Hematopoietic multipotent progenitor cell (in vitro differentiated cells): ENCODE results near the gene FAS. TPM values are rescaled to one million over a fixed set of nuclear protein-coding genes. Genes with fewer than 3 reads are reported as not detected.

Experiments
- DNase-seq, 3 donors: peaks; one replicate each; pipeline ENCODE4 v3.0.0-alpha.2; 2011 to 2015; ENCODE audit warnings: low read depth in 2 of 3, low spot score in 2 of 3
- total RNA-seq: library from RNA; depleted of rRNA; stranded (reverse); fragments of >200 nt; gene quantifications from one replicate; pipeline ENCODE4 v1.2.3, GENCODE V29; 2012

Gene FAS
- 5.7 TPM for total RNA-seq

DNA sequence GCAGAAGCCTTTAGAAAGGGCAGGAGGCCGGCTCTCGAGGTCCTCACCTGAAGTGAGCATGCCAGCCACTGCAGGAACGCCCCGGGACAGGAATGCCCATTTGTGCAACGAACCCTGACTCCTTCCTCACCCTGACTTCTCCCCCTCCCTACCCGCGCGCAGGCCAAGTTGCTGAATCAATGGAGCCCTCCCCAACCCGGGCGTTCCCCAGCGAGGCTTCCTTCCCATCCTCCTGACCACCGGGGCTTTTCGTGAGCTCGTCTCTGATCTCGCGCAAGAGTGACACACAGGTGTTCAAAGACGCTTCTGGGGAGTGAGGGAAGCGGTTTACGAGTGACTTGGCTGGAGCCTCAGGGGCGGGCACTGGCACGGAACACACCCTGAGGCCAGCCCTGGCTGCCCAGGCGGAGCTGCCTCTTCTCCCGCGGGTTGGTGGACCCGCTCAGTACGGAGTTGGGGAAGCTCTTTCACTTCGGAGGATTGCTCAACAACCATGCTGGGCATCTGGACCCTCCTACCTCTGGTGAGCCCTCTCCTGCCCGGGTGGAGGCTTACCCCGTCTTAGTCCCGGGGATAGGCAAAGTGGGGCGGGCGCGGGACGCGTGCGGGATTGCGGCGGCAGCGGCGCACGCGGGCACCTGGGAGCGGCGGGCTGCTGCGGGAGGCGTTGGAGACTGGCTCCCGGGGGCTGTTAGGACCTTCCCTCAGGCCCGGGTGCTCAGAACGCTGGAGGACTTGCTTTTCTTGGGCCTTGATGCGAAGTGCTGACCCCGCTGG, at the start of gene FAS:
FAS (plus strand) TSS at position 415 of the 777 bp plus-strand sequence; CDS start at position 494, 79 bp downstream.
- DNase-seq = peak; percentile 60 to 69 (median 67)

DNA sequence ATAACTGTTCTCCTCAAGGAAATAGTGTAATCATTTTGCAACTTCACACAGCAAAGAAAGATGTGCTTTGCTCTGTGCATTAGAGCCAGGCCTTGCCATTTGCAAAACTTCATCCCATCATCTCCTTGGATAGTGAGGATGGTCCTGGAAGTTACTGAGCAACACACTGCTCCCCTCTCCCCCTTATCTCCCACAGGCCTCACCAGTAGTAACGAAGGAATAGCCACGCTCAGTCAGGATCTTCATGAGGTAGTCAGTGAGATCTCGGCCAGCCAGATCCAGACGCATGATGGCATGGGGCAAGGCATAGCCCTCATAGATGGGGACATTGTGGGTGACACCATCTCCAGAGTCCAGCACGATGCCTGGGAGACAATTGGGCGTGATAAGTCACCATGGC, 49.6 kb upstream of the FAS start:
- DNase-seq = no peak

DNA sequence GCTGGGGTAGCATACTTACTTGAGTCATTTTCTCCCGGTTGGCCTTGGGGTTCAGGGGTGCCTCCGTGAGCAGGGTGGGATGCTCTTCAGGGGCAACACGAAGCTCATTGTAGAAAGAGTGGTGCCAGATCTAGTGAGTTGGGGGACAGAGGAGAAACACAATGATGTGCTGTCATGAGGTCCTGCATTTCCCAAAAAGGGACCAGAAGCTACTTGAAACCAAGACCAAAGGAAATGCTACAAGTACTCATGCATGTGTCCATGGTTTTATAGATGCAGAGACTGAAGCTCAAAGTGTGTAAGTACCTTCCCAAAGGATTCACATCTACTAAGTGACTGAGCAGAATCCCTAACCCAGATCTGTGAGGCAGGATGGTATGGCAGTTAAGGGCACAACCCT, 46.8 kb upstream of the FAS start:
- DNase-seq = no peak

DNA sequence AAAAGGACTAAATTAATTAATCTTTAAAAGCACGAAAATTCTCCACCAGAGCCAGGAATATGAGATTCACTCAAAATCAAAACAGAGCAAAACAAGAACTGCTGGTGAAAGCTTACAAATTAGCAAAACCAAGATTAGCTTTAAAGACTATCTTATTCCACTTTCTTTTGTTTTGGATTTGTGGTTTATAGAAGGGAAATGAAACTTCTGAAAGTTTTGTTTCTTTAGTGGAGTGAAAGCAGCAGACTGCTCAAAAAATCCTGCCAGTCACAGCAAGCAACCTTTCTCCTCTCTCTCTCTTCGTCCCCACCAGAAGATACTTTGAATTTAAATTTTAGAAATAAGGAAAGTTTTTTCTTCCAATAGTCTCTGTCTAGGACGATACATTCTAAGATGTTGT, 45.8 kb upstream of the FAS start:
- DNase-seq = peak in 1 of 3 donors; percentile 3

DNA sequence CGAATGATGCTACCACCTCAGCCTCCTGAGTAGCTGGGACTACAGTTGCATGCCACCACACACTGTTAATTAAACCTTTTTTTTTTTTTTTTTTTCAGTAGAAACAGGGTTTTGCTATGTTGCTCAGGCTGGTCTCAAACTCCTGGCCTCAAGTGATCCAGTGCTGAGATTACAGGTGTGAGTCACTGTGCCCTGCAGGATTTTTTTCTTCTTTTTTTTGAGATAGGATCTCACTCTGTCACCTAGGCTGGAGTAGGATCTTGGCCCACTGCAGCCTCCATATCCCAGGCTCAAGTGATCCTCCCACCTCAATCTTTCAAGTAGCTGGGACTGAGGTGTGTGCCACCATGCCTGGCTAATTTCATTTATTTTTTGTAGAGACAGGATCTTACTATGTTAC, 44.4 kb upstream of the FAS start:
- no peak for DNase-seq

DNA sequence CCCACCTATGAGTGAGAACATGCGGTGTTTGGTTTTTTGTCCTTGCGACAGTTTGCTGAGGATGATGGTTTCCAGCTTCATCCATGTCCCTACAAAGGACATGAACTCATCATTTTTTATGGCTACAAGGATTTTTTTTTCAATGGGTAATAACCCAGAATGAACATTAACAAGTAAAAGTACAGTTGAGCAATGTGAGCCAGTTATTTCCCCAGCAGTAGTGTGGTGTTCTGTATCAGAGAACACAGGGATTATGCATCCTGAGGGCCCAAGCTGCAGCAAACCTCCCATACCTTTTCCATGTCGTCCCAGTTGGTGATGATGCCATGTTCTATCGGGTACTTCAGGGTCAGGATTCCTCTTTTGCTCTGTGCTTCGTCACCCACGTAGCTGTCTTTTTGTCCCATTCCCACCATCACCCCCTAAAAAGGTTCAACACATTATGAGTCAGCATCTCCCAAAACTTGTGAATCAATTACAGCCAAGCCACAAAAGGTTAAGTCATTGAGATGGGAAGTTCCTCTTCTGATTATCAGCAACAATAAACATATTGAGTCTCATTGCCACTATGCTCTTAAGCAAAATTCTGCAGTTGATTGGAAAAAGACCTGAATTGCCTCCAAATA, 43.5 kb upstream of the FAS start:
- DNase-seq = no peak

DNA sequence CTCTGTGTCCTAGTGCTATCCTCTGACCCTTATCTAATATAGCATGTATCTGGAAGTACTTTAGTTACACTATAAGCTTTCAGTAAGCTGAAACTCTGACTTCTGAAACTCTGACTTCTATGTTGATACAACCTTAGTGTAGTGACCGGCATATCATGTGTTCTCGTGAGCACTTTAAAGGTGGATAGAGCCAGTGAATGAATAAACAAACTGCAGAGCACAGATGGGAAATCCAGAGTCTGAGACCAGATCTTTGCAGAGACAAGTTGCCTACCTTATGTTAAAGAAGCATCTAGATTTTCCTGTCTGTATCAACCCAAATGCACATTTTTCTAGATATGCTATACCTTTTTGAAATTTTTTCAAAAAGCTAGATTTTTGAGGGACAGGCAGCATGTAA, 41.5 kb upstream of the FAS start:
- DNase-seq = no peak

DNA sequence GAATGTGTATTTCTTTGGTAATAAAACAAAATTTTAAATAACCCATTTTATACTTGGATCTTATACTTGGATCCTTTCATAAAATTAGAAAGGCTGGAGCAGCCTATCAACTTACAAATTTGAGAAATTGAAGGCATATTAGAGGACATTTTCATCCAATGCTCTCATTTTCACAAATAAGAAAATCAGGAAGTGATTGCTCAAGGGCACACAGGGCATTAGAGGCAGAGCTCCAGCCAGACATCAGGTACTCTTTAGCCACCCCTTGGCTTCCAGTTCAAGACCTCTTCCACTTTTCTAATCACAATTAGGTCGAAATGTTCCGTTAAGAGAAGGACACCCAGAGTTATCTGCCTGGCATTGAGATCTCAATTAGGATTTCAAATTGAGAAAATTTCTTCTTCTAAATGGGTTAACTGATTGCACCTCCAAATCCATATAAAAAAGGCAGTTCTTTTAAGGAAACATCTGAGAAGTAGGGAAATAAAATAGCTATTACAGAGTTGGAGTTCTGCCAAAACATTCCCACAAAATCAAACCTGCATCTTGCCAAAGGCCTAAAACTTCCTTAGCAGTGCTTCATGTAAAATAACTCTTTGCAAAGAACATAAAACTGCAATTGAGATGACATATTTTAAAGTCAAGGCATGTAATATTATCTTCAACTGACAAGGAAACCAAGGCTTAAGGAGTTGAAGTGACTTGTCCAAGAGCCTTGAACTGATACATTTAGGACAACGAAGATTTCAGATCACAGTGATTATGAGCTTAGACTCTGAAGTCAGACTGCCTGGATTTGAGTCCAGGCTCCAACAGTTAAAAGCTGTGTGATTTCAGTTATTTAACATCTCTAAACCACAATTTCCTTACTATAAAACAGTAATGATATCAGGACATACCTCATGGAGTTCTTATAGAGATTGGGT, 40.4 kb upstream of the FAS start:
- DNase-seq = no peak

DNA sequence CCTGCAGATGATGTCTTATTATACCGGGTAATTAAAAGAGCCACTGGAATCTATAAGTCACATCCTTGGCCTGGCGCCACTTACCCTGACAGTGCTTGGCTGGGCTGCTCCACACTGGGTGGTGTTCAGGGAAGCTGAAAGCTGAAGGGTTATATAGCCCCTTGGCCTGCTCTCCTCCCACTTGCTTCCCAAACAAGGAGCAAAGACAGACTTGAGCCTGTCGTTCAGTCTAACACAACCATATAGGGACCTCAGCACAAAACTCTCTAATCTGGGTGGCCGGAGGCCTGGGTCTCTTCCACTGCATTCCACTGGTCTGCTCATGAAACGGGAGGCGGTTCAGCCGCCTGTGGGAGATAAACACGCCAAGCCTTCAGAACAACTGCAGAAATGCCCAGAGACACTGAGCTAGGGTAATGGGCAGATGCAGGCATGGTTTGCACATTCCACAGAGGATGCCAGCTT, 37.9 kb upstream of the FAS start, which contains the start of gene ACTA2:
ACTA2 (minus strand) TSS at position 127 of the 465 bp plus-strand sequence. CDS start 3,843 bp downstream, outside the sequence.
- DNase-seq = no peak

DNA sequence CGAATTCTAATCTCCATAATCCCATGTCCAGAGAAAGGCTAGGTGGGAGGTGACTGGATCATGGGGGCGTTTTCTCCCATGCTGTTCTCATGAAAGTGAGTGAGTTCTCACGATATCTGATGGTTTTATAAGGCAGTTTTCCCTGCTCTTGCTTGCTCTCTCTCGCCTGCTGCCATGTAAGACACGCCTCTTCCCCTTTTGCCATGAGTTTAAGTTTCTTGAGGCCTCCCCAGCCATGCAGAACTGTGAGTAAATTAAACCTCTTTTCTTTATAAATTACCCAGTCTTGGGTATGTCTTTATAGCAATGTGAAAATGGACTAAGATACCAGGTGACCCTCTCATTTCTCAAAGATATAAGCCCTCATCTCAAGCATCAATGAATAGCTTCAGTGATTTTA, 36.9 kb upstream of the FAS start:
- peak in 1 of 3 donors; percentile 25 for DNase-seq

DNA sequence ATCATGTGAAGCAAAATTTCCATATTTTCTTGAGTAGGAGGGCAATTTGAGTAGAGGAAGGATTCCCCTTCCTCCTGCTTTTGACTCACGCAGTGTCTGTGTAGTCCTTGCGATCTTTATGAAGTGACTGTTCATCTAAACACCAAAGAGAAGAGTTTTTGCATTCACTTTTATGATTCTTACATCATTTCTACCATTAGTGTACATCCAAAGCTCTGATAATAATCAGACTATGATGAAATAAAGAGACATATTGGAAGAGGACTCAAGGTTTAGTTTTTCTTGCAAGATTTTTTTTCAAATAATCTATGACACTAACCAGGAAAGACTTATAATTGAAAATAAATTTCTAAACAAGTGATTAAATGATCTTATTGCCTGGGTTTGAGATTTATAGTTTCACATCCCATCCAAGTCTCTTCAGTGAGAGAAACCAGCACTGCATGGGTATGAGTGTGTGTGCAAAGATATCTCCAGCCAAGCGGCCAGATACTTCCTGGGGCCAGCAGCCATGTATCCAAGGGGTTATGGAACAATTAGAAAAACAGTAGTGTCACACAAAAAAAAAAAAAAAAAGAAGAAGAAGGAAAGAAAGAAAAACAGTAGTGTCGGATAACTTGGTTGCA, 36.0 kb upstream of the FAS start:
- DNase-seq = no peak

DNA sequence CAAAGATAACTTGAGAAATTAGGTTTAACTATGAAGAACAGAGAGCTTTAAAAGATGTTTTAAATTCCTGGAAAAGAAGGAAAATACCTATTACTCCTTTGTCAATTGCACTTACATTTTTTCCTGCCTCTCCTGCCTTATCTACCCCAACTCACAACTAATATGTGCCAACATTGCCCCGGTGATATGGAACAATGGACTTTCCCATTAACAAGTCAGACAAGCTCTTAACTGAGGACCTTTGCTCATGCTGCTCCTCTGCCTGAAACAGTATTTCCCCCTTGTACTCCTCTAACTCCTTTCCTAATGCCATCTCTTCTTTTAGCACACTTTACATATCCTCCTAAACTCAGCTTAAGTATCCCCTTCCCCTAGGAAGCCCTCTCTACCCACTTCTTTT, 33.2 kb upstream of the FAS start:
- DNase-seq = no peak

DNA sequence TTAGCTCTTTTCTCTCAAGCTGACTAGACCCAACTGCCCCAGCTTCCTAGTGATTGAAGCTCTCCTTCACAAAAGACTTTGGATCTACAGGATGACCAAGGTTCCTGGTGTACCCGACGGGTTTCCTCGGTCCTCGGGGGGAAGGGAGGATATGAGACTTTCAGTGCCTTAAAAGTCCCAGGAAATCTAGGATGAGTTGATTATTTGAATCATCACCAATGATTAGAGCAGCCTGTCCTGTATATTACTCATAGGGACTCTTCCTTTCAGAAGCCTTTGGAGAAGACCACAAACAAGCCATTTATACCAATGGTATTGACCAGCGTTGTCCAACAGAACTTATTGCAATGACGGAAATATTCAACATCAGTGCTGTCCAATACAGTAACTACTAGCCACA, 31.9 kb upstream of the FAS start:
- no peak for DNase-seq

DNA sequence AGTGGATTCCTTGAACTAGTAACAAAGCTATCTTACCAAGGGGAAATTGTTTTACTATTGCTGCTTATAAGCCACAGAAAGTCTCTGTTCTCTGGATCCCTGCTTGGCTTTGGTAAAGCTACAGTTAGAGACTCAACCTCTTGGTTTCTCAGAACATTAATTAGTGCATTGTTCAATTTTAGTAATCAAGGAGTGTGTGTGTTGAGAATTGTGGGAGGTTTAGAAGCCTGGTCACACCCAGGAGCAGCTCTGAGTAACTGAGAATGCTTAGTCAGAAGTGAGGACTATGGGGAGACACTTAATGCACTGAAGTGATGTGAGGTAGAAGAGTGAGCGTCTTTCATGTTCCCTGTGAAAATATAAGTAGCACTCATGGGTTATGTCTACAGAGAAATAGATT, 29.8 kb upstream of the FAS start:
- no peak for DNase-seq

DNA sequence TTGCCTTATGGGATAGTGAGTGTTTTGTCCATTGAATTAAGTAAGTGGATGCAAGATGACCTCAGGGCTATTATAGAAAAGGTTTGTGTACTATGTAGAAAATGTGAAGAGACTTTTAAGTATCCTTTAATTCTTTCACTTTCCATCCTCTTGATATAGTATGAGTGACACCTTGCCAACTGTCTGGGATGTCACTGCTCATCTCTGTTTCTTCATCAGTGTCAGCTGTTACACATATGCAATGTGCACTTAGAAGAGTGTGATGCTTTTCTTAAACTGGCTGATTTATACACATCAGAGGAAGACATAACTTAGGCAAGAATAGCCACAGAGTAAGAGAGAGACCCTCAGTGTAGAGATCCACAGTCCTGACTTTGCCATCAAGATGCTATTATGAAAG, 29.3 kb upstream of the FAS start:
- no peak for DNase-seq

DNA sequence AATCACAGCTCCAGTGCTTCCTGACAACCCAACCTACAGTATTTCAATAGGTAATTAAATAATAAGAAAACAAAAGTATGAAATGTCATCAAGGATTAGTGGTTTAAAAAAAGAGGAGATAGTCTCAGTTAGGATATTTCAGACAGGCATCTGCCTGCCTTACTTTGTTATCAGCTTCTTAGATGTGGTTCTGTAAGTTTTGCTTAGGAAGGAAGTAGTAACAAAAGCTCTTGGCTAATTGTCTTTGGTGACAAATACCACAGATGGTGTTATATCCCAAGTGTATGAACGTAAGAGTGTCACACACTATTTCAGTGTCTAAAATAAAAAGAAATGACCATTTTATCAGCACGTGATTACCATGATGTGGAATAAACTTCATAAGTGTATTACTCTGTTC, 28.3 kb upstream of the FAS start:
- no peak for DNase-seq

DNA sequence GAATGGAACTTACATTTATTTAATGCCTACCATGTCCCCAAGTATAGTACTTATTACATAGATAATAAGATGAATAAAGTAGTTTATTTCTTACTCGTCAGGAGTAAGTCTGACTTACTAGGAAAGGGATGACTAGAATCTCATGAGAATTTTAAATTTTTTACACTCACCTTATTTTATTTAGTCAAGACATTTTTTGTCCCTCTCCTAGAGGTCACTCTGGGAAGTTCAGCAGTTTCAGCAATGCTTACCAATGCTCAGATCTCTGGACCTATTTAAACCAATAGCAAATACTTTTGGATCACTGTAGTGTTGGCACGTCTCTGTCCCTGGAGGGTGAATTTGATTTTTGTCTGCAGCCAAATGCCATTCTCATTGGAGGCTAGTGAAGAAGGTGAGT, 27.3 kb upstream of the FAS start:
- no peak for DNase-seq

DNA sequence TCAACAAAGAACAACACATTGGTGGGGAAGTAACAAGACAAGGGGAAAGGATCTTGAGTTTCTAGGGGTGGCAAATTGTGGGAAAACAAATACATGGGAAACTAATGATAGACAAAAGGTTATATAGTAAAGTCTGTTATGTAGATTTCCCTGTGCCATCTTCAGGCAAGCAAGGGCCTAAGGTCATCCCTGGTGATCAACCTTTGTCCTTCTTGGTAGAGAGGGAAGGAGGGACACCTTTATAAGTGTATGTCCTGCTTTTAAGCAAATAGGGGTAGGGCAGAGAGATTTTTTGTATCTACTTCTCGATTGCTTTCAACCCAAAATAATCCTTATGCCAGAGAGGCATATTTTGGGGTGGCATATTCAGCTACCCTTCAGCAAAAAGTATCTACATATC, 26.2 kb upstream of the FAS start:
- DNase-seq = no peak

DNA sequence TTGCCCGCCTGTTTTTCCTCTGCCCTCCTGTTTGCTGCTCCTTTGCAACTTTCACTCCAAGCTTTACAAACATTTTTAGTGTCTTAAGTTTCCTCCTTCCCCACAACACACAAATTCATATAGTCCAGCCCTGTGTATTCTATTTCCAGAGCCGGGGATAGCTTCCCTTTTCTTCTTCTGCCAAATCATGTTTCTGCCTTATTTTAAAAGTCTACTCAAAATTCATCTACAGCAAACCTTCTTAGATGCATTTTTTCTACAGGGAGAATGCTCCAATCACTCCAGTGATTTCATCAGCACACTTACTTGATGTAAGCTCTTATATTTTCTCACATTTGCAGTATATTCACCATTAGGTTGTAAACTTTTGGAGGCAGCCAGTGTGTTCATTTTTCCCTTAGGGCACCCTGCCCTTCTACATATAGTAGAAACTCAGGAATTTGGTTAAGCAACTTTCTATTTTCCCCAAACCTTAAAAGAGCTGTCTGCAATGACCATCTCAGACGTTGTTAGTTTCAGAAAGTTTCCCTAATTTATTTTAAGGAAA, 25.7 kb upstream of the FAS start:
- no peak for DNase-seq

DNA sequence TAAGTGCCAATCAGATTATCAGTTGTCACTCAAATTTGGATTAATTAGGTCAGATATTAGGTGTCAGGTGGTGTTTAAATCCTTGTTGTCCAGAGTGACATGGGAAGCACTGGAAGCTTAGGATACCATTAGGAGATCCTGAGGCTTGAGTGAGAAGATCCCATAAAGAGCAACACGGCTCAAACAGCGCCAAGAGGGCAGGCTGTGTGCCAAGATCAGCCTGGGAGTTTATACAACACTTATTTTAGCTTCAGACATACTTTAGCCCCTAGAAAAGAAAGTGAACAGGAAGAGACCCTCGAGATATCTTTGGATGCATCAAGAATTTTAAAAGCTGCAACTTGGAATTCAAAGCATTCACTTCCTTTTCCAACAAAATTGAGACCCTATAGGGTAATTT, 23.8 kb upstream of the FAS start:
- no peak for DNase-seq
